Skeletal muscle satellite cell (primary cell): ENCODE data around the gene KCNB1.

Source experiments
- H3K27me3 ChIP-seq: 2 replicates; pipeline ENCODE4 v1.7.0; 2013; ENCODE audit warnings: low read length; ENCODE audit not compliant: control insufficient read depth, insufficient read depth
- H3K36me3 ChIP-seq: 2 replicates; pipeline ENCODE4 v1.7.0; 2013; ENCODE audit warnings: mild to moderate bottlenecking, control low read depth, low read length; ENCODE audit not compliant: insufficient read depth
- H3K4me1 ChIP-seq: 2 replicates; pipeline ENCODE4 v1.7.0; 2013; ENCODE audit warnings: low read length; ENCODE audit not compliant: control insufficient read depth, insufficient read depth
- H3K4me2 ChIP-seq: 2 replicates; pipeline ENCODE4 v1.7.0; 2013; ENCODE audit warnings: mild to moderate bottlenecking, low read length
- H3K4me3 ChIP-seq: 2 replicates; pipeline ENCODE4 v1.7.0; 2013; ENCODE audit warnings: low read length
- H3K9ac ChIP-seq: 2 replicates; pipeline ENCODE4 v1.7.0; 2013; ENCODE audit warnings: mild to moderate bottlenecking, low read depth, low read length, moderate library complexity
- H3K9me3 ChIP-seq: replicated peaks from 2 replicates; pipeline ENCODE4 v1.7.0; 2013; ENCODE audit warnings: mild to moderate bottlenecking, control low read depth, low read length

KCNB1 gene

DNA sequence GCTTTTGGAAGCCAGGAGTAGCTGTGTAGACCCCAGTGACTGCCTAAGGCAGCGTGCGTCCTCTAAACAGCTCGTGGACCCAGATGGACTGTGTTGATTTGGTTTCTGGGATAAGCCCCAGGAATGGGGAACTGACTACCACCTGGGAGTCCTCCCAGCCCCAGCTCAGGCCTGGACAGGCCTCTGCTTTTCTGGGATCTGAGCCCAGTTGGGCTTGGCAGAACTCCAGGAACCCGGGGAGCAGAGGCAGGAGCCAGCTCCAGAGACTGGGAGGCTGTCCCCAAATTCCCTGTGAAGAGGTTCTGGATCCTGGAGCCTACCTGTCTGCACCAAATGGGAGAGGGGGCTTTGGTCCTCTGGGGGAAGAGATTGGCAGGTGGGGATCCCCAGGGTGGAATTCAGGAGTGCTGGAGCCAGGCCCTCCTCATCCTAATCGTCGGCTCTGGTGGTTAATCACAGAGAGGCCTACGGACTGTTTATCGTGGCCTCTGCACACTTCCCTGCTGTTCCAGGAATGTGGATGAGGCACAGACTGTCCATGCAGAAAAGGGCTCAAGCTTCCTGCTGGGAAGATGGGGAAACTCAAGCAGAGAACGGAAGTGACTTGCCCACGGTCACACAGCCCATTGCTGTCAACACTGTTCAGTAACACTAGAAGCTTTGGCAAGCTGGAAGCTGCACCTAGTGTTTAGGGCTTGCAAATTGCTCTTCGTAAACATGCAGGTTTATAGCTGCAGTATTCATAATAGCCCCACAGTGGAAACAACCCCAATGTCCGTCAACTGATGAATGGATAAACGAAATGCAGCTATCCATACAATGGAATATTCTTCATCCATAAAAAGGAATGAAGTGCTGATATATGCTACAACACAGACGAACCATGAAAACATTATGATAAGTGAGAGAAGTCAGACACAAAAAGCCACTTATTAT lies 100.6 kb downstream of the KCNB1 start:
- H3K9ac ChIP-seq, result no peak overlapping the region
- no peak overlapping the region for H3K4me3 ChIP-seq
- H3K27me3 ChIP-seq, result peaks cover 9% of the 10 kb centered on the region
- peaks cover 9% of the 10 kb centered on the region for H3K4me1 ChIP-seq
- no peaks in the 10 kb centered on the region for H3K9me3 ChIP-seq
- no peaks in the 10 kb centered on the region for H3K36me3 ChIP-seq
- no peak overlapping the region for H3K4me2 ChIP-seq

DNA sequence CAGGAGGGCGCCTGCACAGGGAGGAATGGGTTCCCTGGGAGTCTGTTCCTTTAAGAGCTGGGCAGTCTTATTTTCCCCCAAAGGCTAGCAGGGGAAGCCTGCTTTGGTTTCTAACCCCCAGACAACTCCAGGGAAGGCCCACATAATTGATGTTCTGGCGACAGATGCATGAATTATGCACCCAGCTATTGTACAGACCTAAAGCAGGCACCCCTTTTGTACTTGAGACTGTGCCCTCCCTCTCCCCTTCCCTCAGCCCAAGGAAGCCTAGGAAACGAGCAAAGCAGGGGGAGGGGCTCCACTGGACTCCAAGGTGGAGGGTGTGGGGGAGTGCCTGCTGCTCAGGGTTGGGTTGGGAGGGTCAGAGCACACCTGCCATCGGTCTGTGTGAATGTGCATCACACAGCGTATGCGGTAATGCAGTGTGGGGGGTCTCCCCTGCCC lies 102.1 kb downstream of the KCNB1 start:
- Histone ChIP-seq H3K4me2 (no peak overlapping the region), H3K27me3 (peaks cover 9% of the 10 kb centered on the region), H3K9me3 (no peaks in the 10 kb centered on the region), H3K4me3 (no peak overlapping the region), H3K9ac (no peak overlapping the region), H3K36me3 (no peaks in the 10 kb centered on the region), H3K4me1 (peaks cover 9% of the 10 kb centered on the region)

DNA sequence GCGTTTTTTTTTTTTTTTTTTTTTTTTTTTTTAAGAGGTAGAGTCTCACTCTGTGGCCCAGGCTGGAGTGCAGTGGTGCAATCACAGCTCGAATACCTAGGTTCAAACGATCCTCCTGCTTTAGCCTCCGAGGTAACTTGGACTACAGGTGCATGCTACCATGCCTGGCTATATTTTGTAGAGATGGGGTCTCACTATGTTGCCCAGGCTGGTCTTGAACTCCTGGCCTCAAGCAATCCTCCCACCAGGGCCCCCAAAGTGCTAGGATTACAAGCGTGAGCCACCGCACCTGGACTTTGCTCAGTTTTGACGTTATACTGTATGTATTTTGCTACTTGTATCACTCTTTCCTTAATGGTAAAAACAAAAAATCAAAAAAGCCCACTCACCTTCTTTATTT lies 103.1 kb downstream of the KCNB1 start:
- H3K36me3 ChIP-seq, result no peaks in the 10 kb centered on the region
- peaks cover 9% of the 10 kb centered on the region for H3K4me1 ChIP-seq
- no peaks in the 10 kb centered on the region for H3K9me3 ChIP-seq
- H3K27me3 ChIP-seq, result peaks cover 16% of the 10 kb centered on the region
- no peak overlapping the region for H3K4me3 ChIP-seq
- no peak overlapping the region for H3K9ac ChIP-seq
- no peak overlapping the region for H3K4me2 ChIP-seq

- no peaks in the 10 kb centered on the region for H3K36me3 ChIP-seq
- no peak overlapping the region for H3K4me3 ChIP-seq
- H3K9me3 ChIP-seq, result no peaks in the 10 kb centered on the region
- peaks cover 16% of the 10 kb centered on the region for H3K27me3 ChIP-seq
- no peak overlapping the region for H3K9ac ChIP-seq
- H3K4me2 ChIP-seq, result no peak overlapping the region
- peaks cover 9% of the 10 kb centered on the region for H3K4me1 ChIP-seq
Measured at GRCh38 chr20:49377326-49377725, 105.1 kb downstream of the KCNB1 start.

DNA sequence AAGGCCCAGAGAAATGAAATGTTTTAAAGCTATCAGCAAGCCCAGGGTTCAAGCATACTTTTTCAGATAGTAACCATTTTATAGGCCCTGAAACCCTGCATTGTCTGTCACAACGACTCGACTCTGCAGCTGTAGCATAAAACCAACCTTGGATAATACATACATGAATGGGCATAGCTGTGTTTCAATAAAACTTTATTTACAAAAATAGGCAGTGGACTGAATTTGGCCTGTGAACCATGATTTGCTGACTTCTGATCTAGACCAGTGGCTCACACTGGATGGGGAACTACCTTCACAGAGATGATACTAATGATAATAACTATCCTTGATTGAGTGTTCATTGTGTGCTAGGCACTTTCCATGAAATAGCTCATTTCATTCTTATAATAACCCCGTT lies 107.3 kb downstream of the KCNB1 start:
- H3K4me3 ChIP-seq, result no peak overlapping the region
- H3K9me3 ChIP-seq, result no peaks in the 10 kb centered on the region
- no peak overlapping the region for H3K4me2 ChIP-seq
- H3K36me3 ChIP-seq, result no peaks in the 10 kb centered on the region
- H3K4me1 ChIP-seq, result no peaks in the 10 kb centered on the region
- peaks cover 29% of the 10 kb centered on the region for H3K27me3 ChIP-seq
- no peak overlapping the region for H3K9ac ChIP-seq

DNA sequence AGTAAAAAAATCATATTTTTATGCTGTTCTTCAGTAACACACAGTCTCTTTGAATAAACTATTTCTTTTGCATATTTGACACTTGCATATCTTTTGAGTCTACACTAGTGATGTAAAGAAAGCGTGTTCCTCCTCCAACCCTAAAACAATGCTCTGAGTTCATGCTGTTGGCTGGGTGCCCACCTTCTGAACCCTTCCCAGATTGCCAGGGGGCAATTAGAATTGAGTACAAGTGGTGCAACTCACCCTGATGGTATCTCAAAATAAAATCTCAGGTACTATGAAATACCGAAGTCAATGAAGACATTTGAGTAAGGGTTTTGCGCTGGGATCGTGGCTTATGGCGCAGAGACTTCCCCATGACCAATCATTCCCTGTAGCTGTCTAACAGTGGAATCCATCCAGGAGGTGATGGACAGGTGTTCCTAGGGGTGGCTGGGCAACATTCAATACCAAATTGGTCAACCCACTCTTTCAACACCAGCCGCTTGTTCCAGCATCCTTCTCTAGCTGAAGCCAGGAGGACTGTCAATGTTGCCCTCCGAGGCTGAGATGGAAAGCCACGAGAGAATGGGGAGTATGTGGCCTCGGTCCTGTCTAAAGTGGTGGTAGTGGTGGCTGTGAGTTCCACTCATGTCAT lies 110.3 kb downstream of the KCNB1 start:
- Histone ChIP-seq H3K4me1 (no peaks in the 10 kb centered on the region), H3K4me3 (no peak overlapping the region), H3K36me3 (no peaks in the 10 kb centered on the region), H3K4me2 (no peak overlapping the region), H3K9me3 (no peaks in the 10 kb centered on the region), H3K9ac (no peak overlapping the region), H3K27me3 (peaks cover 28% of the 10 kb centered on the region)

DNA sequence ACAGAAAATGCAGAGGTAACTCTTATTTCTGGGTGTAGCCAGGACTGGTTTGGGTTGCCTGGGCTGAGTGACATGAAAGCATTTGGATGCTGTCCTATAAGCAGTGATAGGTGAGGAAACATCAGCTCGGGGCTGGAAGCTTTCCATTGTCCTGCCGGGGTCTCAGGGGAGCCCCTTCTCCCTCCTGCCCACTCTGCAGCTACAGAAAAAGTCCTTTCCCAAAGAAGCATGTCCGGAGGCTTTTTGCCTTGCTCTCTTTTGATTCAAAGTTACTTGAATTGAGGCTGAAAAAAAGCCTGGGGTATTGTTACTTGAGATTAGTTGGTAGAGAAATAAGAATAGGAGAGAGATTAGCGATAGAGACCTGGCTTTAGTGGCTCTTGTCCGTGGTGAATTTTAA lies 113.9 kb downstream of the KCNB1 start:
- H3K27me3 ChIP-seq, result peaks cover 18% of the 10 kb centered on the region

DNA sequence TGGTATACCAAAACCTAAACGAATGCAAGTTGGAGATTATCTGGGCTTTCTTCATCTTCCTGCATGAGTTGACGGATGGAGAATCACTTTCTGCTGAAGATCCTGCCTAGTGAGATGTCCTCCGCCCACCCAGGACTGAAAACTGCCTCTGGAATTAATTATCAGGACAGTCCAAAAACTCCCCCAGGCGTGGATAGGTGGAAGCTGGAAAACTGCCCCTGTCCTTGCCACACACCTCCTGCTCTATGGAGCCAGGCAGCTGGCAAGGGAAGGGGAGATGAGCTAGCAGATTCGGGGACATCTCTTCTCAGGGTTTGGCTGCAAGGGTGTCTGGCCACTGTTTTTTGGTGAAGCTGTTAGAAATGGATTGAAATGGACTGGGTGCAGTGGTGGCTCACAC lies 115.4 kb downstream of the KCNB1 start:
- Histone ChIP-seq H3K27me3 (peaks cover 18% of the 10 kb centered on the region), H3K4me1 (no peaks in the 10 kb centered on the region), H3K4me3 (no peak overlapping the region), H3K36me3 (no peaks in the 10 kb centered on the region), H3K4me2 (no peak overlapping the region), H3K9me3 (no peaks in the 10 kb centered on the region), H3K9ac (no peak overlapping the region)

More for the DNA sequence above, 113.9 kb downstream of the KCNB1 start:
- Histone ChIP-seq H3K9ac (no peak overlapping the region), H3K9me3 (no peaks in the 10 kb centered on the region), H3K4me2 (no peak overlapping the region), H3K4me1 (no peaks in the 10 kb centered on the region), H3K4me3 (no peak overlapping the region), H3K36me3 (no peaks in the 10 kb centered on the region)

DNA sequence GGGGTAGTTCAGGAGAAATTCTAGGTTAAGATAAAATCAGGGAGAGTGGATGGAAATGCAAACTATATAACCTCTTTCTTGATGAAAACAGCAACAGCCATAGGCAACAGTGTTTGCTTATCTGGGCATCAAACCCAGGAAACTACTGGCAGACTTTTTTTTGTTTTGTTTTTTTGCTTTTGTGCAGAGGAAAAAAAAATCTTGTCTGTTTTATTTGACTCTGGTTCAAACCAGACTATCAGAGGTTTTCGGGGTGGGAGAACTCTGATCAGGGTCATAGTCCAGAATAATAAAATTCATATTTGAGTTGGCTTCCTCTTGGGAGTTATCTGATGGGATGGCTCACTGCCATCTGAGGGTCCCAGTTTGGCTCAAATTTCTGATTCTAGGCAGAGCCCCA lies 115.8 kb downstream of the KCNB1 start:
- peaks cover 17% of the 10 kb centered on the region for H3K27me3 ChIP-seq
- H3K9ac ChIP-seq, result no peak overlapping the region
- H3K9me3 ChIP-seq, result no peaks in the 10 kb centered on the region
- H3K4me3 ChIP-seq, result no peak overlapping the region
- no peaks in the 10 kb centered on the region for H3K36me3 ChIP-seq
- H3K4me2 ChIP-seq, result no peak overlapping the region
- no peaks in the 10 kb centered on the region for H3K4me1 ChIP-seq

GRCh38 chr20:49361862-49362660 lies 120.4 kb downstream of the KCNB1 start:
- Histone ChIP-seq H3K27me3 (peaks cover 4% of the 10 kb centered on the region), H3K9ac (no peak overlapping the region), H3K9me3 (no peaks in the 10 kb centered on the region)

DNA sequence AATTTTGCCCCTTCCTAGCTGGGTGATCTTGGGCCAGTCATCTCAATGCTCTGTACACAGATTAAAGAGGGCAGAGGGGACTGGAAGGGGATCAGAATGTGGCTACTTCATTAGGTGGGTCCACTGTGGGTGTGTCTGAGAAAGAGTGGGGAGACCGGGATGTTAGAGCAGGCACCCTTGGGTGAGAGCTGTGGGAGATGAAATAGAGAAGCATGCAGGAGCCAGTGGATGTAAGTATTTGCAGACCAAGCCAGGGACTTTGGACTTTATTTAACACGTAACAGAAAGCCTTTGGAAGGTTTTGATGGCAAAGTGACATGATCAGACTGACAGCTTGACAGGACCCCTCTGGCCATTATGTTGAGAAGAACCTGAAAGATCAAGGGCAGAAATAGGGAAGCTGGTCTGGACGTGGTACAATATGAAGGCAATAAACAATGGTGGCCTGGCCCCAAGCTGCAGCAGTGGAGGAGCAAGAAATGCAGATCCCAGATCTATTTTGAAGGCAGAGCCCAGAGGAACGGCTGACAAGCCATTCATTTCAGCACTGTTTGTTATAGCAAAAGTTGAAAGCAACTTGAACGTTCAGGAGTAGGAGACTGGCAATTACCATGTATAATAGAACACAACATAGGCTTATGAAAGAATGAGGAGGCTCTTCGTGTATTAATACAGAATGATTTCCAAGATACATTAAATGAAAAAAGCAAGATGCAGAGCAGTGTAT lies 122.1 kb downstream of the KCNB1 start:
- Histone ChIP-seq H3K36me3 (no peaks in the 10 kb centered on the region), H3K4me2 (no peak overlapping the region), H3K9me3 (no peaks in the 10 kb centered on the region), H3K4me3 (no peak overlapping the region), H3K4me1 (no peaks in the 10 kb centered on the region), H3K9ac (no peak overlapping the region), H3K27me3 (peaks cover 4% of the 10 kb centered on the region)

More at GRCh38 chr20:49361862-49362660, 120.4 kb downstream of the KCNB1 start:
- Histone ChIP-seq H3K4me1 (no peaks in the 10 kb centered on the region), H3K36me3 (no peaks in the 10 kb centered on the region), H3K4me3 (no peak overlapping the region), H3K4me2 (no peak overlapping the region)
